HepG2 (cell line): ENCODE data around the gene NAIF1.

Experiments used
- MYC ChIP-seq: sonication (generic); formaldehyde crosslinking; IDR thresholded peaks from 2 replicates; pipeline ENCODE4 v1.9.0; 2021; ENCODE audit warnings: missing genetic modification reagents, borderline replicate concordance
- TF ChIP-seq, protein P1 (sequence below): IDR thresholded peaks from 2 replicates; pipeline ENCODE4 v1.6.1; 2016

DNA sequence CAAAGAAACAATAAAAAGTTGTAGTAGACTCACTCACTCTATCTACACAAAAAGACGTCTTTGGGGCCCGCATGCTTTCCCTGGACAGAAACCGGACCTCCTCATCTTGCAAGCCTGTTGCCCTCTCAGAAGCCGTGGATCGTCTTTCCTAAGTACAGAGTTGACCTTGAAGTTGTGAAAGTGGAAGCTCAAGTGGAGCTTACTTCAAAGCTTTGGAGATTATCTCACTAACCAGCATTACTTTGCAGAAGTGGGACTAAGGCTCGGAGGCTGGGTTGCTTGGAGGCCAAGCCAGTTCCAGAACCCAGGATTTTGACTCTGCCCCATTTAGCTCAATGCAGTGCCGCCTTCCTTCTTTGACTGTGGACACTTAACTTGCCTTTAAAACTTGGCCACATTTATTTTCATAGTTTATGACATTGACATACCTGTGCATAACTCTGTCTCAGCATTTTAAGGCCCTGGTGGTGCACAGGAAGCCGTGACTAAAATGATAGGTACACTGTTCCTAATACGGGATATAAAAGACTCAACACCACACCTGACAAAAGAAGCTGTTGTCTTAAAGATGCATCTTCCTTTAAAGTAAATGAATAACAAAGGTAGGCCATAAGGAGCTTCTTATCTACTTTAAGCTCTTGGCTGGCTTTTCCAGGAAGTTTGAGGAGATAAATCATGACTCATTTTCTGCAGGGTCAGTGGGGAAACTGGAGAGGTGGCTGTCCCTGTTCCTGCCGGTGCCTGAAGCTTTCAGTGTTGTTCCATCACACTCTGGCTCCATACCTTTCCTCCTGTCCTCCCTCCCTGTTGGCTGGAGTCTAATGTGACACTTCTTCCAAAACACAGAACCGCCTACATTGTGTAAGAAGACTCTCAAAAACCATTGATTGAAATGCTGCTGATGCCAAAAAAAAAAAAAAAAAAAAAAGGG lies 11.6 kb upstream of the NAIF1 start:
- TF ChIP-seq, protein P1, sequence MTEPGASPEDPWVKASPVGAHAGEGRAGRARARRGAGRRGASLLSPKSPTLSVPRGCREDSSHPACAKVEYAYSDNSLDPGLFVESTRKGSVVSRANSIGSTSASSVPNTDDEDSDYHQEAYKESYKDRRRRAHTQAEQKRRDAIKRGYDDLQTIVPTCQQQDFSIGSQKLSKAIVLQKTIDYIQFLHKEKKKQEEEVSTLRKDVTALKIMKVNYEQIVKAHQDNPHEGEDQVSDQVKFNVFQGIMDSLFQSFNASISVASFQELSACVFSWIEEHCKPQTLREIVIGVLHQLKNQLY (CRISPR knock-in tag) = no peak
- TF ChIP-seq MYC (CRISPR knock-in tag) = no peak
